Placental epithelial cell (primary cell): ENCODE data around the gene SBNO1. TPM values are rescaled to one million over a fixed set of nuclear protein-coding genes. Genes with fewer than 3 reads are reported as not detected.

Experiments
- small RNA-seq: library from RNA; depleted of rRNA; stranded (forward); fragments of <200 nt; gene quantifications from one replicate; pipeline ENCODE3, GENCODE V24; 2012
- total RNA-seq: library from RNA; depleted of rRNA; stranded (reverse); fragments of >200 nt; gene quantifications from 2 replicates; pipeline ENCODE4 v1.2.3, GENCODE V29; 2012

The SBNO1 gene
- 19.2 and 20.7 TPM in 2 replicates for total RNA-seq

GRCh38 chr12:123364532-123365024 lies at the start of gene SBNO1:
Gene SBNO1 (minus strand): TSS chr12:123364847. CDS start chr12:123350441, 14,406 bp downstream.

Small RNAs within 50 kb of the gene (small RNA-seq; reads per million reads assigned to genes)
- not detected for gene RF00019
- gene RNA5SP375, result not detected

Other genes with a start within 250 kb of the SBNO1 start
- gene PITPNM2, start 213.8 kb downstream of the SBNO1 start, total RNA-seq, result 11.7 and 18.8 TPM in 2 replicates
- gene MPHOSPH9, start 131.7 kb downstream of the SBNO1 start, total RNA-seq, result 32.6 and 38.0 TPM in 2 replicates
- 9.5 and 12.2 TPM in 2 replicates for gene MTRFR, start 131.4 kb downstream of the SBNO1 start, total RNA-seq
- gene CDK2AP1, start 93.0 kb downstream of the SBNO1 start, total RNA-seq, result 129 and 327 TPM in 2 replicates
- gene KMT5A, start 19.3 kb upstream of the SBNO1 start, total RNA-seq, result 25.5 and 36.2 TPM in 2 replicates
- 0.87 and 2.0 TPM in 2 replicates for gene RILPL2, start 71.8 kb upstream of the SBNO1 start, total RNA-seq
- 6.9 and 18.5 TPM in 2 replicates for gene SNRNP35, start 93.3 kb upstream of the SBNO1 start, total RNA-seq
- 12.3 and 13.7 TPM in 2 replicates for gene RILPL1, start 168.9 kb upstream of the SBNO1 start, total RNA-seq
- gene TMED2, start 219.7 kb upstream of the SBNO1 start, total RNA-seq, result 239 and 475 TPM in 2 replicates
- 10.2 and 15.3 TPM in 2 replicates for gene DDX55, start 237.3 kb upstream of the SBNO1 start, total RNA-seq